Measurements from ENCODE around the gene SPECC1. TPM values are rescaled to one million over a fixed set of nuclear protein-coding genes. Genes with fewer than 3 reads are reported as not detected.

The SPECC1 gene
- total and polyA plus RNA-seq, 2 donors (not counting 3 experiments of a cell fraction or from before 2014, with no cell fraction given) = 5.3 to 20.4 TPM

- intact Hi-C loops (cut with micrococcal nuclease) = no loop called here
- H3K9ac ChIP-seq (replicated peaks; ENCODE audit: extremely low read depth, insufficient read depth, low read length) = no peak overlapping the region
- no peaks in the 10 kb centered on the region for H3K9me3 ChIP-seq (replicated peaks; ENCODE audit: control insufficient read depth, insufficient read depth, low read length)
- no peak for DNase-seq (ENCODE audit: low read depth, low spot score)
- no peaks in the 10 kb centered on the region for H3K9me1 ChIP-seq (replicated peaks; ENCODE audit: control insufficient read depth, extremely low read depth, insufficient read depth, low read length)
- H3K27ac ChIP-seq (ENCODE audit: insufficient read depth, low read depth, low read length) = no peak overlapping the region
- no TSS peak for BruUV-seq (replicated peaks)
- TF ChIP-seq MYC (IDR thresholded peaks at IDR 0.05; ENCODE audit: low read depth, low read length) (no peak), GATA2 (IDR thresholded peaks at IDR 0.05; ENCODE audit: insufficient read depth, insufficient read length, low read depth, low read length) (no peak), MAX (IDR thresholded peaks at IDR 0.05; ENCODE audit: insufficient read depth, insufficient read length) (no peak), JUN (IDR thresholded peaks at IDR 0.05; ENCODE audit: borderline replicate concordance, insufficient read depth, insufficient read length, low read depth) (no peak), POLR2A (IDR thresholded peaks at IDR 0.05; ENCODE audit: low read depth, low read length) (no peak), CTCF (IDR thresholded peaks at IDR 0.05; ENCODE audit: extremely low read depth in 1 of 2, insufficient read depth in 1 of 2, low read depth in 1 of 2, low read length in 2 of 2) (no peak), FOS (IDR thresholded peaks at IDR 0.05; ENCODE audit: borderline replicate concordance, insufficient read depth, low read length) (no peak), EZH2 (IDR thresholded peaks at IDR 0.05; ENCODE audit: borderline replicate concordance, low read depth, low read length, severe bottlenecking) (no peak), POLR2AphosphoS5 (IDR thresholded peaks at IDR 0.05; ENCODE audit: insufficient read depth, low read depth, low read length) (no peak)
- no peak for FAIRE-seq
- H3K4me2 ChIP-seq (ENCODE audit: insufficient read depth, low read length) = no peak overlapping the region
- dilution Hi-C loops (cut with MboI; ENCODE audit: extremely low pct_ligation_motif_present, low sequenced_read_pairs) = no loop called here
- ChIA-PET POLR2A (no interaction called here), CTCF (no interaction called here)
- no peaks in the 10 kb centered on the region for H3K27me3 ChIP-seq (ENCODE audit: control insufficient read depth in 2 of 2, insufficient read depth in 2 of 2, low read length in 2 of 2)
- no peak overlapping the region for H2AFZ ChIP-seq (ENCODE audit: low read depth, low read length)
- H3K36me3 ChIP-seq (ENCODE audit: control insufficient read depth in 2 of 2, extremely low read depth in 1 of 2, insufficient read depth in 2 of 2, low read length in 2 of 2) = no peaks in the 10 kb centered on the region
- H3K4me1 ChIP-seq (ENCODE audit: control insufficient read depth, extremely low read depth, insufficient read depth, low read length) = no peaks in the 10 kb centered on the region
- H3K4me3 ChIP-seq (replicated peaks in 1 of 3; ENCODE audit: insufficient read depth in 1 of 3, low read depth in 1 of 3, low read length in 3 of 3) = no peak overlapping the region
- H3K79me2 ChIP-seq (ENCODE audit: control insufficient read depth, insufficient read depth, low read length) = no peaks in the 10 kb centered on the region
- no peaks in the 10 kb centered on the region for H4K20me1 ChIP-seq (replicated peaks; ENCODE audit: control insufficient read depth, extremely low read depth, insufficient read depth, low read length)
Measured at GRCh38 chr17:20032636-20033035, 23.5 kb downstream of the SPECC1 start.
